Activated effector memory CD4-positive, alpha-beta T cell treated with anti-CD3 and anti-CD28 coated beads, Interleukin-2, amount 50 U/mL, for 16 hours (primary cell): ENCODE data around the gene RGS7BP.

ENCODE experiments used
- DNase-seq: peaks from one replicate; pipeline ENCODE4 v3.0.0-alpha.2; 2020

Gene RGS7BP

DNA sequence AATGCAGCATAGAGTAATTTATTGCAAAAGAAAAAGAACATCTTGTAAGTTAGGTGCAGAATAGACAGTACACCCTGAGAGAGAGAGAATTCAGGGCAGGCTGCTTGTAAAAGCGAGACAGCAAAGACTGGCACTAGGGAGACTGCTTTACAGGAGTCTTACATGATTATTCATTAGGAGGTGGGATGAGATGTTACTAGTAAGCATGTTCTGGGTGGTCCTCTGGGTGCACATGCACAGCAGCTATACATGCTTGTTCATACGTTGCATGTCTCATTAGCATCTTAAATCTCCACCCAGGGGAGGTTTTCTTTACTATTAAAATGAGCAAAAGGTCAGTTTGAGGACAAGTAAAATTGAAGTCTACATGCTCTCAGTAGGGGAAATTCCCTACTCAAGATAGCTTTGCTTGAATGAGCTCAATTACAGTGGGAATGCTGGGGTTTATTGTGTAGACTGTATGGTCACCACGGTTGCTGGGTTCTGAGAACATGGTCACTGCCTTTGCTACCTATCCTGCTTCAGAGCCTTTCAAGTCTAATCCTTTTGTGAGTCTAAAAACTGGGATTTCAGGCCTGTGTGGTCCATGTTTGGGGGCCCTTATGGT lies 60.6 kb downstream of the RGS7BP start:
- no peak for DNase-seq

DNA sequence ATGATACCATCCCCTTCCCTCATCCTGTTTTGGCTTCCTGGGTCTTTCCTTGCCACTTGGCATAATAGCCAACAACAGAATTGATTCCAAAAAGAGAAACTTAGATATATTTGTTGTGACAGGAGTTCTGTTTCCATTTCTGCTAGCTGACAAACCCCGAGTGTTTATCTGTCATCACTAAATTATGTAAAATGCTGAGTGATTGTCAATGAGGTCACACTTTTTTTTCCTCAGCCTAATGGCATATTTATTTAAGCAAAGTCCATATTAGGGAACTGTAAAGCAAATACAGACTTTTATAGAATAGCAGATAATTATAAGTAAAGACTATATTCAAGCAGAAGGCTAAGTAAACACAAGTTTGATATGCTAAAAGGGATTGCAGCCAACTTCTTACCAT lies 64.0 kb downstream of the RGS7BP start:
- no peak for DNase-seq

DNA sequence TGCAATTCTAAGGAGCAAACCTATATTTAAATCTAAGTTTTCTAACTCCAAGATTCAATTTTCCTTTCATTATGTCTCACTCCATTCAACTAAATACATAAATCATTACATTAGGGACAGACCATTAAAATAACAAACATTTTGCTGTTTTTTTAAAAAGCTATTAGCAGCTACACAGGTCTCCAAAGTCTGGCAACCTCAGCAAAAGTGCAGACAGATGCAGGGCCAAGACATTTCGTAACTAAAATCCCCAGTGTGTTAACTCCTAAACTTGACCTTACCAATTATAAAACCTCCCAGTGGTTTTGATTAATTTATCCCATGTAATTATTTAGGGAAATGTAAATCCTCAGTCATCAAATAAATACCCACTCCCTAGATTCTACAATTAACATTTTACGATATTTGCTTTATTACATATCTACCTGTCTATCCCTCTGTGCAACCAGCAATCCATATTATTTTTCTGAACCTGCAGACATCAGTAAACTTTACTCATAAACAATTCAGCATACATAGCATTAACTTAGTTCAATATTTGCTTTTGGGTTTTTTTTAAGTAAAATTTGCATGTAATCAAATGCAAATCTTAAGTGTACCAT lies 64.7 kb downstream of the RGS7BP start:
- DNase-seq = no peak

DNA sequence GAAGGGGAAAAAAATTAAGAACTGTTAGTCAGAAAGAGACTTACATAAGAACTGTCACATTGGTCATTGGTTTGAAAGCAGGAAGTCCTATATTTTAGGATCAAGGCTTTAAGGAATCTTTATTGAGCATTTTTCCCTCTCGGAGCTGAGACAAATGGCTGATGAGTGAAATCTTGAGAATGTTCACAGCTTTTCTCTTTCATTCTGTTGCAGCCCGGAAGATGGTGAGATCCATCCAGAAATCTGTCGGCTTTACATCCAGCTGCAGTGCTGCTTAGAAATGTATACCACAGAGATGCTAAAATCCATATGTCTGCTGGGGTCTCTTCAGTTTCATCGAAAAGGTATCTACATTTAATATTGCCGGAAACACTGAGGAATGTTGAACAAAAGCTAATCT lies 69.7 kb downstream of the RGS7BP start:
- DNase-seq = no peak

DNA sequence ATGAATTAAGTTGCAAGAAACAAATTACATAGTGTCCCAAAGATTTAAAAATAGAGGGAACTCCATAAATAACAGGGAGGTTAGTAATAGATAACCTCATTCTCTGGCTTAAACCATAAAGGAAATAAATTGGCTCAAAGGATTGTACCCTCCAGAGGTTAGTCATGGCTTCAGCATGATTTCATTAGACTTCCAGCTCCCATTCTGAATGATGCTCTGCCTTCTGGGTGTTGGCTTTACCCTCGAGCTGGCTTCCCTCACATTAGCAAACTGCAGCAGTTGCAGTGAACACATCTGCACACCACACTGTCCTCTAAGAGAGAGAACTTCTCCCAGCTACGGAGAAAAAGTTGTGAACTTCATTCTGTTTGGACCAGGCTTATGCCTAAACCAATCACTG lies 70.4 kb downstream of the RGS7BP start:
- no peak for DNase-seq

DNA sequence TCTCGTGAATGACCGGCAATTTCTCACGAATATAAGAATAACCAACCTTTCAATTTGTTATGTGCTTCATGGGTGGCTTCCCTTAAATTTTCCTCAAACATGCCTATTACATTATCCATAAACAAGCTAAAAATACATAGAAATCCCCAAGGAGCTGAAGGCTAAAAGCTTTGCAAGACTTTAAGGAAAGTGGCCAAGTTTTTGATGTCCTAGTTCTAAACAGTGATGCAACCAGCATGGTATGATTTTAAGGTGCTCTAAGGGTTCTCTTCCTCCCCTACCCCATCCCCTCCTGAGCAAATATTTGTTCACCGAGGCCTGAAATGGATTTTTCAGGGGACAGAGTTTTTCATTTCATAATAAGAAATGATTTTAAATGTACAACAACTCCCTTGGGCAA lies 79.8 kb downstream of the RGS7BP start:
- DNase-seq = no peak

DNA sequence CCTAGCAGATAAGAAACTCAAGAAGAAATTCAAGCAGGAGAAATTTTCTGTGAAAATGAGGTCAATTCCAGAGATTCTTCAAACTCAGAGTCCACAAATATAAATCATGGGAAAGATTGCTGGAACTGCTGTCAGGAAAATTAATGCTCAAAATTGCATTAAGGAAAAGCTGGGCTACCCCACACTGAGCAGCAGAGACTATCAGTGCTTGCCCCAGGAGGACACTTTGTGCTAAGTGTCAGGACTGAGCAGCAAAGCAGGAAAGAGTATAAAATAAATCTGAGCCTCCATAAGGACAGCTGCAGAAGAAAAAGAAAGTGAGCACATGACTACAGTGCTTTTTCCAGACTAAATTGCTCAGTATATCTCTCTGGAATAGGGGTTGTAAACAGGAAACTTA lies 81.6 kb downstream of the RGS7BP start:
- no peak for DNase-seq

DNA sequence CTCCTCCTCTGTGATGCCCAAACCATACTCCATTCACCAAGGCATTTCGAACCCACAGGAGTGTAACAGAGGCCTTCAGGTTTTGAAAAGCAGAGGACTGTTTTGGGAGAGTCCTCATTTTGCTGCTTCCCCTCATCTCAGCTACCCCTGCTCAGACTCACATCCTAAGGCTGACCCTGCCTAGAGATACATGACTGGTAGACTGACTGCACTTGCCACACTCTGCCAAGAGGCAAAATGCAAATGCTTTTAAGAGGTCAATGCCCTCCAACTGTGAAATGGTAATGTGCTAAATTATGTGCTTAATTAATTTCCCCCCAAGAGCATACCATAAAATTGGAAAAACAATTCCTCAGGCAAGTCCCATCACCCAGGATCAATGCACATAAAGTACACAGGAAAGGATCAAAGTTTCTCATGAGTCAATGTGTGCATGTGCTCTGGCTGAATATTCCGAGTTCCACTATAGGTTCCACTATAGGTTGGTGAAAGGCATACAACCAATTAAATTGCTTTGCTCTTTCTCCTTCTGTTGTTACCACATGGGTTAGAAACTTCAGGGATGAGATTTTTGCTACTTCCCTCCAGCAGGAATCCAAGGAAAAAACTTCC lies 87.0 kb downstream of the RGS7BP start:
- DNase-seq = no peak

DNA sequence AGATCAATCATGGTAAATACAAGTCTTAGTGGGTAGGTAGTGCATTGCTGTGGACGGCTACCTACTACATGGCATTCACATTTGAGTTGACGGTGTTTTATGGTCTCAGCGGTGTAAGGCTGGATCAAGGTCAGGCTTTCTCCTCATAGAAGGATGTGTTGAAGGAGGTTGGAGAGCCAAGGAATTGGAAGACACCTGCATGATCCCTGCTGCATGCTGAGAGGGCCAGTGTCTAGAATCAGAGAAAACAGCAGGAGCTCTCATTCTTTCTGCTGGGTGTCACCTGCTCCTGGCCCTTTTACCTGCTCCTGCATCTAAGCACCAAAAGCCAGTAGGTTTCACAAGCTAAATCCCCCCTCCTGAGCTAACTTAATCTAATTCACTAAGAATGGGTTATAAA lies 88.2 kb downstream of the RGS7BP start:
- no peak for DNase-seq

DNA sequence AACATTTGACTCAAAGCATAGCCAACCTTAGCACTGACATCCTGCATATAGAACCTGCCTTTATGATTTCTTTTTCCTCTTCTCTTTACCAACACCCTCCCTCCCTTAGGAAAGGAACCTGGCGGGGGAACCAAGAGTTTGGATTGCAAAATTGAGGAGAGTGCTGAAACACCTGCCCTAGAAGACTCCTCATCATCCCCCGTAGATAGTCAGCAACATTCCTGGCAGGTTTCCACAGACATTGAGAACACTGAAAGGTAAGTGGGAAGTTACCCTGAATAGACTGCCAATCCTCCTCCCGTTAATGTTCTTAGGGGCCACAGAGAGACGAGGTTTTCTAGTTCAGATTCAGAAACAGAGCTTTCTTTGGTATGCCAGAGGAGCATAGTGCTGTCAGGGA lies 88.8 kb downstream of the RGS7BP start:
- DNase-seq = no peak

DNA sequence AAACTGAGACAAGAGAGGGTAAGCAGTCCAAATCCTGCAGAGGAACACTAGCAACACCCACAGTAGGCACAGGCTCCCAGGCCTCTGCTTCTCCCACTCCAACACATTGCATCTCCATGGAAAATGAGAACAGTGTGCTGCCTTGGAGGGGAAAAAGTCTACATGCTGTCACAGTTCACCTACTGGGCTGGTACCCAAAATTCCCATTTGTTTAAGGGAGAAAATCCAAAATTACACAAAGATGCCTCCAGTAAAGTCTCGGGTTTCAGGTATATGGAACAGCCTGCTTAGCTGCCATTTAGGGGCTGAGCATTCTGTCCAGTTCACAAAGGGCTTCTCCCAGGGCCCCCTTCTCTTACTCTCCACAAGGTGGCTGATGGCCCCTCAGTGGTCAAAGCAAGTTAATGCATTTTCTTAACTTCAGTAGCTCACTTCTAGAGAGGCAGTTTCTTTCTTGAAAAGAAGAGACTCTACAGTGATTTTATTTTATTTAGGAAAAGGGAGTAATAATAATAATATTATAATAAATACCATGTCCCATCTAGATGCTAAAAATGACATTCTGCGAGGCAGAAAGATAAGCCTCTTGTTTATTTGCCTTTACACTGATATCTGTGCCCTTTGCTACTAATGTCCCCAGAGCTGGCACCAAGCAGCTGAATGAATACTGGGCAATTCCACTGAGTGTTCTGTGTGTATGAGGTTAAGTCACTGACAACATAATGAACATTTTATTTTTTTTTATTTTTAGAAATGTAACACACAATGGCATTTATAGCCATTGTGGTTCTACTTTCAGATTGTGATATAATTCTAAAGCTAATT lies 89.4 kb downstream of the RGS7BP start:
- DNase-seq = no peak

DNA sequence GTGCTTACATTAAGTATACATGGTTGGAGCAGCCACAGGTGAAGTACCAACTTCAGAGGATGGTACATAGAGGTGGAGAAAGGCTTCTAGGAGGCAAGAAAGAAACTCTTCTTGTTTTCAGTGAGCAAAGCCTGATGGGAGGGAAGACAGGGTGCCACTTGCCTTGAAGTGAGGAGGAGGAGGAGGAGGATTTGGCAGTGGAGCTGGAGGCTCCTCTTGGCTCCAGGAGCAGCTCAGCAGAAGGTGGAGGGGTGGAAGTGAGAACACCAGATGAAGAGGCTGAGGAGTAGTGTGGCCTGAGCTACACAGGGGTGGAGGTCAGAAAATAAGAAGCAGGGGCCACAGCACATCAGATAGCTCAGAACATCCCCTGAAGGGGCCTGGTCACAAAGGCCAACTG lies 93.4 kb downstream of the RGS7BP start:
- no peak for DNase-seq

DNA sequence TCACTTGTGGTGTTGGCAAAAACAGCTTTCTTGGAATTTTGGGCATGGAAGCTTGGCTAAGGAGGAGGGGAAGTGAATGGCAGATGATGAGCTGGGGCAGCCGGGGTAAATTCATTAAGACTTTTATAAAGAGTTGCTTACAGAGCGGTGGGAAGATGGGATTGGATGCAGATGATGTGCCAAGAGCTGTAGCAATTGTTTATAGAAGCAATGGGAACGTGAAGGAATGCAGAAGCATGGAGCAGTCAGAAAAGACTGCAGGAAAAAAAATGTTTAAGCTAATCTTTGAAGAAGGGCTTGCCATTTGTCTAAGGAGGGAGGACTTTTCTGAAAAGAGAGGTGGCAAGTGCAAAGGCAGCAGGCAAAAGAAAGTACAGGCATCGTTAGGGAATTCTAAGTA lies 97.9 kb downstream of the RGS7BP start:
- no peak for DNase-seq

DNA sequence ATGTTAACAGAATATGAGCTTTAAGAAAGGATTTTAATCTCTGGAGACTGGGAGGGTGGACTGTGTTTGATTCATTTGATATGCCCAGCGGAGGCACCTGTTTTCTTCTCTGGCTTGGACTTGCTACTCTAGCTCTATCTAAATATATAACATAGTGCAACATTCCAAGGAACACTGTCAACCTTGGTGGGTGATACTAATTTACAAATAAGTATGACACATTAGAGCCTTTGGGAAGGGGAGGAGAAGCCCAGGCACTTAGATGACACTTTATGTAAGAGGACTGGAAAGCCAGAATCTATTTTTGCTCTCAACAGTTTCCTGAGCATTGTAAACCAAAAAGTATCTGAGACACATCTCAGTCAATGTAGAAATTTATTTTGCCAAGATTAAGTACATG lies 101.1 kb downstream of the RGS7BP start:
- DNase-seq = no peak

DNA sequence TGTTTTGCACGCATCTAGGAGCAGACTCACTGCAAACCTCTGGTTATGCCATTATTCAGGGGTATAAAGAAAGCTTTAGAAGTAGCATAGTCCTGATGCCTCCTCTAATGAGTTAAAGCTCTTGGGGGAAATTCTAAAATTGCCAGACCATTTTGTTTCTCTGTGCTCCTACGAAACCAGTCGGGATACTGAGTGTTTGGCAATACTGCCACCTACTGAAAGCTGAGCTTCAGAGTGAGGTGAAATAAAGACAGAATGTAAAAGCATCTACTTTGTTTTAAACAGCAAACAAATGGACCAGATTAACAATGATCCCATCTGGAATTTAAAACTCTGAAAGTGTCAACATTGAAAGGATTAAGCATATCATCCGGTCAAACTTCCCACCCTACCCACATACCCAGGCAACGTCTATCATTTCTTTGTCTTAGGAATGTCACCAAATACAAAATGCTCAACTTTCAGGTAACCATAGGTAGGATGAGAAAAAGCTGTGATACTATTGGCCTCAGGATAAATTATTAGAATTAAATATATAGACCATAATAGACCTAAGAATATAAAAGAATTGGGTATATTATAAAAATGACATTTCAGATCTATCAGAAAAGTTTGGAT lies 106.6 kb downstream of the RGS7BP start:
- no peak for DNase-seq

DNA sequence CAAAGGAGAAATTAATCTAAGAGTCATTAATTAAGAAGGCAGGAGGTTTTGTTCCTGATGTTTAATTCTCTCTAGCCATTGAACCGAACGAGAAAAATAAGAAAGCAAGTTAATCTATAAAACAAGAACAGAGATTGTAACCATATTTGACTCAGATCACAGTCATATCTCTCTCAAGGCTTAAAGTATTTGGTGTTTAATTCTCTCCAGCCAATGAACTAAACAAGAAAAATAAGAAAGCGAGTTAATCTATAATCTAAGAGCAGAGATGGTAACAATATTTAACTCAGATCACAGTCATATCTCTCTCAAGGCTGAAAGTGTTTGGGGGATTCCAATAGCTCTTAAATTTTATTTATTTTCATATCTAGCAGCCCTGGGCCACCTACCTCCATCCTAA lies 110.1 kb downstream of the RGS7BP start:
- DNase-seq = no peak

DNA sequence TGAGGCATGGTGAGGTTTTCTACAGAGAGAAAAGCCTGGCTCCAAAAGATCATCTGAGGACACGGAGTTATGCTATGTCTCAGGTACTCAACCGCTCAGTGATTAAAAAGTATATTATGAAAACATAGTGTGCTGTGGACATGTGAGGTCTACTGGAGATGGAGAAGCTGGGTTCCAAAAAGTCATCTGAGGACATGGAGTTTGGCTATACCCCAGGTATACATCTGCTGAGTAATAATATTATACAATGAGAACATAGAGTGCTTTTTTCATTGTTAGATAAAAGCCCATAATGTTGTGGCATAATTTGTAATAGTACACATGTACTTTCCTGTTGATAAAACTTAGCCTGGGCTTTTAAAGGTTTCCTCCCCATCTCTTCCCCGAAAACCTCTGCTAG lies 113.8 kb downstream of the RGS7BP start:
- DNase-seq = no peak

DNA sequence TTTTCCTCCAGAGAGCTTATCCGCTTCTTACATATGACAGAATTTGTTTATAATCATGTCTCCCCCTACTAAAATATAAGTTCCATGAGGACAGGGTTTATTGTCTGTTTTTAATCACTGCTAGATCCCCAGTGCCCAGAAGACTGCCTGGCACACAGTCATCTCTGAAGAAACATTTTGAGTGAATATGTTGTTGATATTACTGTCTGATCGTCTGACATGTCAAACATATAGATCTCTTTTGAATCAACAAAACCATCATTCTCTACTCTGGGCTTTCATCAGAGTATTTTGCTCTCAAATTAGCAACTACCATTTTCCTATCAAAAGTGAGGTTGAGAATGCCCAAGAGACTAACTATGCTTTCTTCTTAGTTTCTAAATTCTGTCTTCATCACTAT lies 117.2 kb downstream of the RGS7BP start:
- no peak for DNase-seq

DNA sequence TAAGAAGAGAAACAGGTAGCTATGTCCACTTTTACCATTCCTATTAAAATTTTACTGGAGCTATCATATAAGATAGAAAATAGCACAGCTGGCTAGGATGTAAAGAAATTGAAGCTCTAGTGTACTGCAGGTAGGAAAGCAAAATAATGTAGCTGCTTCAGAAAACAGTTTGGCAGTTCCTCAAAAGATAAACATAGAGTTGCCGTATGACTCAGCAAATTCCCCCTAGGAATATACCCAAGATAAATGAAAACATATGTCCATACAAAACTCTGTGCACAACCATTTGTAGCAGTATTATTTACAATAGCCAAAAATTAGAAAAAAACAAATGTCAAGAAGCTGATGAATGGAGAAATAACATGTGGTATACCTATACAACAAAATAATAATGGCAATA lies 119.9 kb downstream of the RGS7BP start:
- DNase-seq = no peak

DNA sequence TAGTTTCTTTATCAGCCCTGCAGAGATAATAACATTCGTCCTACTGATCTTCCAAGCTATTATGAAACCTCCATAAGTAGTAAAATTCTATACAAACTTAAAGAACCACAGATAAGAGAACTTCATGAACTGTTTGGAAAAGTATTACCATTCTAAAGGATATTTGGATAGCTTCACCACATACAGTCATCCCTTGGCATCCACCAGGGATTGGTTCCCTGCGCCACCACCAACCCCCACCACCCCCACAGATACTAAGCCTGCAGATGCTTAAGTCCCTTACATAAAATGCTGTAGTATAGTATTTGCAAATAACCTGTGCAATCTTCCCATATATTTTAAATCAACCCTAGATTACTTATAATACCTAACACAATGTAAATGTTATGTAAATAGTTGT lies 123.1 kb downstream of the RGS7BP start:
- no peak for DNase-seq

DNA sequence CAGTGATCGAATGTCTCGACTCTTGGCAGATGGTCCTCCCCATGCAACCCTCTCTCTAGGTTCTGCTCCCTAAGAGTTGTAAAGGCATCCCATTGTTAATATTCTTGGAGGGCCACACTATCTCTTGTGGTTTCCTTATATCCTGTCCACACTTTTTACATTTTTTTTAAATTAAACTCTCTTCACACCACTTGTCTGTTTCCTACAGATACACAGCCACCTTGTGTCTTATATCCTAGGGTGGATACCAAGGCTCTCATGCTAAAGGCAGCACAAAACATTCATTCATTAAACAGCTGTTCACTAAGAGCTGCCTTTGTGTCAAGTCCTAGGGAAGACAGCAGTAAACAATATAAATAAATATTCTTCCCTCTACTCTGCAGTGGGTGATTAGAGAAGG lies 124.0 kb downstream of the RGS7BP start:
- DNase-seq = no peak

DNA sequence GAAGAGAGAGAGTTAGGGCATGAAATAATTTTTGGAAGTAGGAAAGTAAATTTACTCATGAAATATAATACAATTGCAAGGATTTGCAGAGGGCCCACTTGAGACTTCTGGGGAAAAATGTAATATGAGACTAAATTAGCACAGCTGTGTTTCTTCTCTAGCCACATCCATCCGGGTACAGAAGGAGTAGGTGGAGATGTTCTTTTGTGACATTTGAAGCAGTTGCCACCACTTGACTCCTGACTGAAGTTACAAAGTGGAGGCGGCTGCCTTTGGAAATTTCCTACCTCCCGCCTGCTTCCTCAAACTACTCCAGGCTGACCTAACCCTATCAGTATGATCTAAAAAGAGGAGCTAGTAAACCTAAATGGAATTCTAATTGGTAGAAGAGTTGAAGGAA lies 126.4 kb downstream of the RGS7BP start:
- no peak for DNase-seq

DNA sequence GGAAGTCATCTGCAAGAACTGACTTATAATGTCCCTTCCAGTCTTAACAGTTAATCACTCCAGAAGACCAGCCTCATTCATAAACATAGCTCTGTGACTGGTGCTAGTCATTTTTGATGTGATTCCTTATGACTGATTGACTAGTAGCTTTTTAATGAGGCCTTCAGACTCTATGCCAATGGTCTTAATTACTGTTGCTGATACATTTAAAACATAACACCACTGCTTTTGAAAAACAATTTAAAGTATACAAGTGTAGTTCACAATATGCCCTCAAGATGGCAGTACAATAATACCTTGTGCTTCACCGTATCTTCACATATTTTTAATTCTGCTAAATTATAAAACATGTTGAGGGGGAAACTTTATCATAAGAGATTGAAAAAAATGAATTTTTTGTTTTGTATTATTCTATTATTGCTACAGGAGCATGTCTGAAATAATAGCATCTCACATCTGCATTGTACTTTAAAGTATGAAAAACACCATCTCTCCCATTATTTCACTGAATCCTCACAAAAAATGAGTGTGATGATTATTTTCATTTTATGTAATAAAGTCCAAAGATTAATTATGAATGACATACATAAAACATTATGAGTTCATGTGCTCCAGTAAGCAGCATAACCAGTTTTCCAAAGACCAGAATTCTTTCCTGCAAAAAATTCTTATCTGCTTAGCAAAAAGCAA lies 129.3 kb downstream of the RGS7BP start:
- DNase-seq = no peak
